ENCODE results near the gene TLCD1.

TLCD1 gene

DNA sequence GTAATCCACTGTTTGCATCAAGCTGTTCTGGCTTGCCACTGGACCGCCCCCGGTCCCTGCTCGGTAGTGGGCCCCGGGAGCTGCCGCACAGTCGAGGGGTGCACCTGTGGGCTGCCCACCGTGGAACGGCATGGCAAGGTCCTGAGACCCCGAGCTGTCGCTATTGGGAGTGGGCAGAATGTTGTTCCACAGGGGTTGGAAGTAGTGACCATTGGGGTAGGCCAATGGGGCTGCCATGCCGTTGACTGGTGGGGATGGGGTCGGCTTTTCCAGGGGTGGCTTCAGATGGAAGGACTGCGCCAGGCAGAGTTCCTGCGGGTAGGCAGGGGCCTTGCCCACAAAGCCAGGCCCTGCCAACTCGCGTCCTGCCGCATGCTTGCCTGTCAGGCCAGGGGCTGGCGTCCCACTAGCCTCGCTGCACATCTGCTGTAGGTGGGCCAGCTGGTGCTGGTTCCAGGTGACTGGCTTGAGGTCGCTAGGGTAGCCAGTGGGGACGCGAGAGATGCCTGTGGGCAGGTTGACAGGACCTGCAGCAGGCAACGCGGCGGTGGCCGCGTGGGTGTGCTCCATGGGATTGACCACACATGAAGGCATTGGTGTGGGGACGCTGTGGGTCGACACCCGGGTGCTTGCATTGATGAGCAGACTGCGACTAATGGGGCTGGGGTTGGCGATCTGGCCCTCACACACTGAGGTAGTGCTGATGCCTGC, 32.5 kb upstream of the TLCD1 start:
- H3K27me3 ChIP-seq: no peaks in the 10 kb centered on the region
- no peaks in the 10 kb centered on the region for H3K9me3 ChIP-seq (replicated peaks in 1 of 11)
- H3K27ac ChIP-seq: no peak overlapping the region
- H3K9ac ChIP-seq: no peak overlapping the region
- peaks cover 46 to 84% (median 69%) of the 10 kb centered on the region in 11 experiments for H3K36me3 ChIP-seq
- no peak overlapping the region for H3K4me2 ChIP-seq
- peaks cover 12 to 25% (median 20%) of the 10 kb centered on the region in 10 experiments for H3K4me1 ChIP-seq
- H4K20me1 ChIP-seq: peaks cover 5 to 62% (median 49%) of the 10 kb centered on the region in 11 experiments; a peak in 20 of 22 replicates
- H3K4me3 ChIP-seq: no peak overlapping the region
- TF ChIP-seq Cebpa-rat (IDR thresholded peaks at IDR 0.05): no peak

DNA sequence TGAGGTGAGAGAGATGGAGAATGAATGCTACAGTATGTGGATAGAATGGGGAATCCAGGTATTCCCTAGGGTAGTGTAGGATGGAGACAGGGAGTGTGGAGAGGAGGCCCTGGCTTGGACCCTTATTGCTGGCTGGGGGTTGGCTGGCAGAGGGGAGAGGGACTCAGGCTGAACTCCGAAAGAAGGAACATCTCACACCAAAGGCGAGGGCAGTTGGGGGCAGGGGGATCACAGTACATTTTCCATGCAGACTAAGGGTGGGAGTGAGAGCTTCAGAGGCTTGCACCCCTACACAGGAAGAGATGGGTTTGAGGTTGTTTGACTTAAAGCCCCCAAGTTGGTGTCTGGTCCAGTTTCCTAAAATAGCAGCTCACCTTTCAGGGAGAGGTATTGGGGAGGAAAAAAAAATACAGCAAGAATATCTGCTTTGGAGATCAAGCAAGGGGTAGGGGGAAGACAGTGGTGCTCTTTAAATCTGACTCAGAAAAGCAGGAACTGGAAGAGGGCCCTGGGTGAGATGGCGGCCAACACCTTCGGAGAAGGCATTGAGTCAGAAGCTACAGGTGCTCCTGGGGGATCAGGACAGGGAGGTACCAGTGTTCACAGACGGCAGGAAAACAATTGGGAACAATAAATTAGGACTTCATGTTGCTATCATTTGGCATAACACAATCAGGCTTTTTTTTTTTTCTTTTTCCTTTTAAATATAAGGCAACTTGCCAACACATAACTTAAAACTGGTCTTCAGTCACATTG, 30.2 kb upstream of the TLCD1 start:
- no peaks in the 10 kb centered on the region for H3K9me3 ChIP-seq (replicated peaks in 1 of 11)
- H3K4me2 ChIP-seq: no peak overlapping the region
- H3K36me3 ChIP-seq: peaks cover 58 to 91% (median 79%) of the 10 kb centered on the region in 11 experiments
- H3K9ac ChIP-seq: peak overlapping the region in 1 of 11 experiments; percentile 3; a peak in 1 of 22 replicates
- H3K27ac ChIP-seq: no peak overlapping the region
- no peak overlapping the region for H3K4me3 ChIP-seq
- no peak for TF ChIP-seq Cebpa-rat (IDR thresholded peaks at IDR 0.05)
- peaks cover 19 to 68% (median 51%) of the 10 kb centered on the region in 11 experiments; a peak in 21 of 22 replicates for H4K20me1 ChIP-seq
- no peaks in the 10 kb centered on the region for H3K27me3 ChIP-seq
- H3K4me1 ChIP-seq: peaks cover 9 to 24% (median 14%) of the 10 kb centered on the region in 10 experiments

DNA sequence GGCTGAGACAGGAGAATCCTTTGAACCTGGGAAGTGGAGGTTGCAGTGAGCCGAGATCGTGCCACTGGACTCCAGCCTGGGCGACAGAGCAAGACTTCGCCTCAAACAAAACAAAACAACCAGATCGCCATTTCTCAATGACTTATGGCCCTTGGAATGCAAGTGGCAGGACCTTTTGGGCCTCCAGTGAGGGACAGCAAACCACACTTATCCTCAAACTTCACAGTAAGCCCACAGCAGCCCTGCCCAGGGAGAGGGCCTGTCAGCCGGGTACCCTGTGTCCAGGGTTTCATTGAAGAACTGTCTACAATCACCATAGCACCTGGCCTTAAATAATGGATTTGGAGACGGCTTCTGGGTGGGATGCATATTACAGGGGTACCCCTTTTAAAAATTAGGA, 29.5 kb upstream of the TLCD1 start:
- no peak overlapping the region for H3K9ac ChIP-seq
- H3K27me3 ChIP-seq: no peaks in the 10 kb centered on the region
- peaks cover 5 to 22% (median 8%) of the 10 kb centered on the region in 10 experiments; a peak in 18 of 20 replicates for H3K4me1 ChIP-seq
- H3K4me2 ChIP-seq: no peak overlapping the region
- H3K36me3 ChIP-seq: peaks cover 65 to 93% (median 82%) of the 10 kb centered on the region in 11 experiments
- H3K27ac ChIP-seq: no peak overlapping the region
- no peak overlapping the region for H3K4me3 ChIP-seq
- H4K20me1 ChIP-seq: peaks cover 22 to 68% (median 51%) of the 10 kb centered on the region in 11 experiments; a peak in 21 of 22 replicates
- no peak for TF ChIP-seq Cebpa-rat (IDR thresholded peaks at IDR 0.05)
- H3K9me3 ChIP-seq (replicated peaks in 1 of 11): no peaks in the 10 kb centered on the region

DNA sequence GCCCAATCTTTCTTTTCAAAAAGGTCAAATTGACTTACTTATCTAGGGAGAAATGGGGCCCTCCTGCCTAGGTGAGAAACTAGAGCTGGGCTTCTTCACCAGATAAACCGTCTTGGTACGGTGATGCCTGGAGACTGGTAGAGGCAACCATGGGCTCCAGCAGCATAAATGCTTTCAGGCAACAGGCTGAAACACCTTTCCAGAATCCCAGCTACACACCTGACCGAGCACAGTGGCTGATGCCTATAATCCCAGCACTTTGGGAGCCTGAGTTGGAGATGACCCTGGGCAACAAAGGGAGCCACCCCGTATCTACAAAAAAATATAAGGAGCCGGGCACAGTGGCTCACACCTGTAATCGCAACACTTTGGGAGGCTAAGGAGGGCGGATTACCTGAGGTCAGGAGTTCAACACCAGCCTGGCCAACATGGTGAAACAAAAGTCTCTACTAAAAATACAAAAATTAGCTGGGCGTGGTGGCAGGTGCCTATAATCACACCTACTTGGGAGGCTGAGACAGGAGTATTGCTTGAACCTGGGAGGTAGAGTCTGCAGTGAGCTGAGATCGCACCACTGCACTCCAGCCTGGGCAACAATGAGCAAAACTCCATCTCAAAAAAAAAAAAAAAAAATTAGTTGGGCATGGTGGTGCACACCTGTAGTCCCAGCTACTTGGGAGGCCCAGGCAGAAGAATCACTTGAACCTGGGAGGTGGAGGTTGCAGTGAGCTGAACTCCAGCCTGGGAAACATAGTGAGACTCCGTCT, 25.8 kb upstream of the TLCD1 start:
- Histone ChIP-seq H3K27ac (no peak overlapping the region), H3K9me3 (replicated peaks in 1 of 11) (no peaks in the 10 kb centered on the region), H4K20me1 (peaks cover 56 to 87% (median 71%) of the 10 kb centered on the region in 11 experiments), H3K36me3 (peaks cover 62 to 91% (median 82%) of the 10 kb centered on the region in 11 experiments), H3K4me2 (no peak overlapping the region), H3K4me1 (peaks cover 17 to 33% (median 24%) of the 10 kb centered on the region in 10 experiments), H3K27me3 (no peaks in the 10 kb centered on the region), H3K9ac (peak overlapping the region in 1 of 11 experiments; percentile 19; a peak in 2 of 22 replicates), H3K4me3 (no peak overlapping the region)
- TF ChIP-seq Cebpa-rat (IDR thresholded peaks at IDR 0.05): no peak

DNA sequence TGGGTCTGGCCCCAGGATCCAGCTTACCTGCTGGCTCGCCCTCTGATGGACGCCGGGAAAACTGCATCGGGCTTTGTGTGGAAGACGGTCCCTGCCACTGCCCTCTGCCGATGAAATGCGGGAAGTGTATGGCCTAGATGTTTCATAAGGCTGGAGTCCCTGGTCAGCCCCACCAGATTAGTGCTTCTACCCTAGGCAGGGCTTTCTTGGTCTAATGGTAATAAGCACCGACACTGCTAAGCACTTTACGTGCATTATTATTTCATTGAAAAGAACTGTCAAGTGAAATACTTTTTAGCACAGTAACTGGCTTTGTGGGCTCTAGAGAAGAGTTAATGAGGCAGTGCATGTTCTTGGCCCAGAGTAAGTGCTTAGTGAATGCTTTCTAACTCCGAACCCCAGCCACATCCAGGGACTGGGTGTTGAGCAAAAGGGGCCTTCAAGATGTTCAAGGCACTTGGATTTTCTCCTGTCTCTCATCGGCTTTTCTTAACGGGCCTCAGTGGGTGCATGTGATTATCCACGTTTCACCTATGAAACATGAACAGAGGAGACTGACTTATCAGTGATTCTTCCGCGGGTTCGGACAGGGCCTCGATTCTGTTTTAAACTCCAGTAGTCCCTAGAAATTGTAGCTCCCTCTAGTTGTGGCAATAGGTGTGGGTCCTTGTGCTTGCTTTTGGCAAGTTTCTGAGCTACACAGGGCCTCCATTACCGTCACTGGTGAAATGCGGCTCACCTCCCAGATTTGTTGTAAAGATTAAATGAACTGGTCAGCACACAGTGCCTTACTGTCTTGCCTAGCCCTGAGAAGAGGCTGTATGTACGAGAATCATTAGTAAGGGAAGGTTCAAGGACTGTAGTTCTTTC, 24.4 kb upstream of the TLCD1 start:
- H3K9me3 ChIP-seq (replicated peaks in 1 of 11): no peaks in the 10 kb centered on the region
- TF ChIP-seq Cebpa-rat (IDR thresholded peaks at IDR 0.05): no peak
- H3K9ac ChIP-seq: peak overlapping the region in 10 of 11 experiments; percentile 3 to 46 (median 36); a peak in 14 of 22 replicates
- H4K20me1 ChIP-seq: peaks cover 69 to 91% (median 78%) of the 10 kb centered on the region in 11 experiments
- peaks cover 30 to 47% (median 38%) of the 10 kb centered on the region in 10 experiments for H3K4me1 ChIP-seq
- H3K27me3 ChIP-seq: no peaks in the 10 kb centered on the region
- 0 out of 22 replicates have a peak overlapping the region, but pooled peaks of 1 of the 11 experiments have one; percentile 5 for H3K27ac ChIP-seq
- H3K4me2 ChIP-seq: peak overlapping the region in 3 of 11 experiments; percentile 7 to 33 (median 10); a peak in 2 of 22 replicates
- H3K36me3 ChIP-seq: peaks cover 62 to 92% (median 80%) of the 10 kb centered on the region in 11 experiments
- no peak overlapping the region for H3K4me3 ChIP-seq

DNA sequence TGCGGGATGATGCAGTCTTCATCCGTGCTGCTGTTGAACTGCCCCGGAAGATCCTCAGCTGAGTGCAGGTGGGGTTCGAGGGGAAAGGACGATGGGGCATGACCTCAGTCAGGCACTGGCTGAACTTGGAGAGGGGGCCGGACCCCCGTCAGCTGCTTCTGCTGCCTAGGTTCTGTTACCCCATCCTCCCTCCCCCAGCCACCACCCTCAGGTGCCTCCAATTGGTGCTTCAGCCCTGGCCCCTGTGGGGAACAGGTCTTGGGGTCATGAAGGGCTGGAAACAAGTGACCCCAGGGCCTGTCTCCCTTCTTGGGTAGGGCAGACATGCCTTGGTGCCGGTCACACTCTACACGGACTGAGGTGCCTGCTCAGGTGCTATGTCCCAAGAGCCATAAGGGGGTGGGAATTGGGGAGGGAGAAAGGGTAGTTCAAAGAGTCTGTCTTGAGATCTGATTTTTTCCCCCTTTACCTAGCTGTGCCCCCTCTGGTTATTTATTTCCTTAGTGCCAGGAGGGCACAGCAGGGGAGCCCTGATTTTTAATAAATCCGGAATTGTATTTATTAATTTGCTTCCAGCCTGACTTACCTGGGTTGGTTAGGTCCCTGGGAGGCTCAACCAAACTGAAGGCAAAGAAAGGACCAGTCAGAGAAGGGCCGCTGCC, 23.6 kb upstream of the TLCD1 start:
- no peak overlapping the region; a peak in 1 of 22 replicates for H3K4me2 ChIP-seq
- H3K36me3 ChIP-seq: peaks cover 57 to 84% (median 73%) of the 10 kb centered on the region in 11 experiments
- H4K20me1 ChIP-seq: peaks cover 77 to 94% (median 84%) of the 10 kb centered on the region in 11 experiments
- H3K4me3 ChIP-seq: no peak overlapping the region
- H3K27ac ChIP-seq: no peak overlapping the region
- TF ChIP-seq Cebpa-rat (IDR thresholded peaks at IDR 0.05): no peak
- no peaks in the 10 kb centered on the region for H3K27me3 ChIP-seq
- peak overlapping the region in 3 of 11 experiments; percentile 2 to 35 (median 17); a peak in 1 of 22 replicates for H3K9ac ChIP-seq
- no peaks in the 10 kb centered on the region for H3K9me3 ChIP-seq (replicated peaks in 1 of 11)
- H3K4me1 ChIP-seq: peaks cover 30 to 47% (median 38%) of the 10 kb centered on the region in 10 experiments

DNA sequence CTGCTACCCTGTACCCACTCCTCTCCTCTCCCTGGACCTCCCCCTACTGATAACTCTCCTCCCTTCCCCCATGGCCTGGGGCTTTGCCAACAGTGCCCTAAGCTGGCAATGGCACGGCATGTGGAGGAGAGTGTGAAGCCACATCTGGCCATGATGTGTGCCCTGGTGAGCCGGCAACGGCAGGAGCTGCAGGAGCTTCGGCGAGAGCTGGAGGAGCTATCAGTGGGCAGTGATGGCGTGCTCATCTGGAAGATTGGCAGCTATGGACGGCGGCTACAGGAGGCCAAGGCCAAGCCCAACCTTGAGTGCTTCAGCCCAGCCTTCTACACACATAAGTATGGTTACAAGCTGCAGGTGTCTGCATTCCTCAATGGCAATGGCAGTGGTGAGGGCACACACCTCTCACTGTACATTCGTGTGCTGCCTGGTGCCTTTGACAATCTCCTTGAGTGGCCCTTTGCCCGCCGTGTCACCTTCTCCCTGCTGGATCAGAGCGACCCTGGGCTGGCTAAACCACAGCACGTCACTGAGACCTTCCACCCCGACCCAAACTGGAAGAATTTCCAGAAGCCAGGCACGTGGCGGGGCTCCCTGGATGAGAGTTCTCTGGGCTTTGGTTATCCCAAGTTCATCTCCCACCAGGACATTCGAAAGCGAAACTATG, 23.0 kb upstream of the TLCD1 start:
- Histone ChIP-seq H3K36me3 (peaks cover 55 to 78% (median 67%) of the 10 kb centered on the region in 11 experiments), H3K9me3 (replicated peaks in 1 of 11) (no peaks in the 10 kb centered on the region), H3K27ac (no peak overlapping the region; a peak in 1 of 22 replicates), H3K4me1 (peaks cover 30 to 47% (median 38%) of the 10 kb centered on the region in 10 experiments), H4K20me1 (peaks cover 81 to 97% (median 86%) of the 10 kb centered on the region in 11 experiments), H3K4me2 (no peak overlapping the region), H3K9ac (peak overlapping the region in 4 of 11 experiments; percentile 2 to 42 (median 25); a peak in 1 of 22 replicates), H3K4me3 (no peak overlapping the region), H3K27me3 (no peaks in the 10 kb centered on the region)
- no peak for TF ChIP-seq Cebpa-rat (IDR thresholded peaks at IDR 0.05)

Data from BLaER1 treated with 17β-estradiol and CSF1 and Interleukin-3, amounts not matched to agents 10 nM and 100 nM (cell line).